Testis (tissue), 2 donors: ENCODE results near the gene PNPLA4.

ENCODE experiments used
- POLR2A ChIP-seq: fragments of 450-650 bp; IDR thresholded peaks from one replicate; pipeline ENCODE4 v1.6.1; 2017; ENCODE audit warnings: antibody characterized with exemption, mild to moderate bottlenecking, moderate library complexity
- TF ChIP-seq, protein P1 (sequence below), 3 experiments: fragments of 450-650 bp in 2 of 3; fragments of 200-600 bp in 1 of 3; sonication (generic) in 1 of 3; IDR thresholded peaks; one replicate each; pipeline ENCODE4 v1.5.1; 2016 to 2019; ENCODE audit warnings: antibody characterized with exemption in 3 of 3, mild to moderate bottlenecking in 2 of 3, moderate library complexity in 1 of 3

DNA sequence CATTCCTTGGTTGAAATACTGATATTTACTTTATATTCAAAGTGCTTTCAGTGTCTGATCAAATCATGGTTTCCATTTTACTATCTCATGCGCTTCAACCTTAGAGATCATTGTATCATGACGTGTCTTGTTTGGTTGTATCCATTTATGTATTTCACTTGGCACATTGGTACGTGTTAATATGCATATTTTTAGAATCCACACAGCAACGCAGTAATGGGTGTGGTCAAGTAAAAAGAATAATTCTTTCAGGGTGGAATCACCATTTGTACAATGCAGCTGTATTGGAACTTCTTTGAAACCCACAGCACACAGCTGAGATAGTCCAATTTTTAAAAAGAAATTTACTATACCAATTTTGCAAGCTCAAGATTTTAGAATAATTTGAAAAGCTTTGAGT is 55.2 kb downstream of the PNPLA4 start:
- TF ChIP-seq, protein P1, sequence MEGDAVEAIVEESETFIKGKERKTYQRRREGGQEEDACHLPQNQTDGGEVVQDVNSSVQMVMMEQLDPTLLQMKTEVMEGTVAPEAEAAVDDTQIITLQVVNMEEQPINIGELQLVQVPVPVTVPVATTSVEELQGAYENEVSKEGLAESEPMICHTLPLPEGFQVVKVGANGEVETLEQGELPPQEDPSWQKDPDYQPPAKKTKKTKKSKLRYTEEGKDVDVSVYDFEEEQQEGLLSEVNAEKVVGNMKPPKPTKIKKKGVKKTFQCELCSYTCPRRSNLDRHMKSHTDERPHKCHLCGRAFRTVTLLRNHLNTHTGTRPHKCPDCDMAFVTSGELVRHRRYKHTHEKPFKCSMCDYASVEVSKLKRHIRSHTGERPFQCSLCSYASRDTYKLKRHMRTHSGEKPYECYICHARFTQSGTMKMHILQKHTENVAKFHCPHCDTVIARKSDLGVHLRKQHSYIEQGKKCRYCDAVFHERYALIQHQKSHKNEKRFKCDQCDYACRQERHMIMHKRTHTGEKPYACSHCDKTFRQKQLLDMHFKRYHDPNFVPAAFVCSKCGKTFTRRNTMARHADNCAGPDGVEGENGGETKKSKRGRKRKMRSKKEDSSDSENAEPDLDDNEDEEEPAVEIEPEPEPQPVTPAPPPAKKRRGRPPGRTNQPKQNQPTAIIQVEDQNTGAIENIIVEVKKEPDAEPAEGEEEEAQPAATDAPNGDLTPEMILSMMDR (IDR thresholded peaks at IDR 0.05) = no peak
- no peak for TF ChIP-seq POLR2A
